Measurements from ENCODE around the gene COL23A1. TPM values are rescaled to one million over a fixed set of nuclear protein-coding genes. Genes with fewer than 3 reads are reported as not detected.

The COL23A1 gene
- polyA plus RNA-seq, 2 of the 4 experiments (the other 2 are of a cell fraction) = not detected

- H3K4me1 ChIP-seq = no peaks in the 10 kb centered on the region
- H3K27ac ChIP-seq = no peak overlapping the region
- no peak for FAIRE-seq
- TF ChIP-seq GATA3 (IDR thresholded peaks at IDR 0.05; ENCODE audit: borderline replicate concordance) = no peak
- TF ChIP-seq PBX3 (IDR thresholded peaks at IDR 0.05) = no peak
- TF ChIP-seq MYC (IDR thresholded peaks at IDR 0.05; ENCODE audit: borderline replicate concordance, low read length) = no peak
- no peak for TF ChIP-seq SREBF2 (IDR thresholded peaks at IDR 0.05)
- no peak for TF ChIP-seq FOSB (CRISPR knock-in tag; IDR thresholded peaks at IDR 0.05)
- TF ChIP-seq HOXB13 (CRISPR knock-in tag; IDR thresholded peaks at IDR 0.05; ENCODE audit: low read depth) = no peak
- TF ChIP-seq EP300 (IDR thresholded peaks at IDR 0.05) = no peak
- no peak for TF ChIP-seq HMGXB4 (CRISPR knock-in tag; IDR thresholded peaks at IDR 0.05; ENCODE audit: borderline replicate concordance)
- TF ChIP-seq ZC3H11A (IDR thresholded peaks at IDR 0.05) = no peak
- no peak for TF ChIP-seq POLR2AphosphoS2 (conservative IDR thresholded peaks at IDR 0.05; ENCODE audit: low read length)
- no peak for TF ChIP-seq HOXB5 (CRISPR knock-in tag; IDR thresholded peaks at IDR 0.05)
- CTCF ChIA-PET = no interaction called here
- H3K4me3 ChIP-seq = no peak overlapping the region
- POLR2A ChIA-PET = no interaction called here
- no peak for ATAC-seq
- no peak overlapping the region for H3K4me2 ChIP-seq
- peaks cover 18% of the 10 kb centered on the region; the same call in 2 of the 3 replicates for H3K9me3 ChIP-seq
- WGBS (ENCODE audit: missing lambda C conversion rate) = 31% methylated on average over 5 of the region's 5 CpGs
- DNase-seq (ENCODE audit: low read depth in 1 of 2, low spot score in 1 of 2) = no peak
Measured at GRCh38 chr5:178496214-178496613, 94.0 kb downstream of the COL23A1 start.

- FAIRE-seq = no peak
- DNase-seq (ENCODE audit: low read depth in 1 of 2, low spot score in 1 of 2) = no peak
- ATAC-seq = no peak
- no peak overlapping the region for H3K4me3 ChIP-seq
- WGBS (ENCODE audit: missing lambda C conversion rate) = 8% methylated on average over 4 of the region's 4 CpGs
- CTCF ChIA-PET = no interaction called here
- no peak overlapping the region for H3K4me2 ChIP-seq
- no peaks in the 10 kb centered on the region for H3K4me1 ChIP-seq
- TF ChIP-seq MAFK (IDR thresholded peaks at IDR 0.05; ENCODE audit: partially characterized antibody) (no peak), RARB (CRISPR knock-in tag; IDR thresholded peaks at IDR 0.05) (no peak), HMGXB4 (CRISPR knock-in tag; IDR thresholded peaks at IDR 0.05; ENCODE audit: borderline replicate concordance) (no peak), HES2 (IDR thresholded peaks at IDR 0.05) (no peak), POLR2A (IDR thresholded peaks at IDR 0.05; ENCODE audit: low read length) (no peak), POLR2AphosphoS2 (conservative IDR thresholded peaks at IDR 0.05; ENCODE audit: low read length) (no peak), FOXS1 (CRISPR knock-in tag; IDR thresholded peaks at IDR 0.05) (no peak), REST (IDR thresholded peaks at IDR 0.05) (no peak), KDM1A (IDR thresholded peaks at IDR 0.05; ENCODE audit: low read depth) (no peak), TP53 (CRISPR knock-in tag; IDR thresholded peaks at IDR 0.05) (no peak), ZNF302 (CRISPR knock-in tag; IDR thresholded peaks at IDR 0.05) (no peak), NPAS2 (CRISPR knock-in tag; IDR thresholded peaks at IDR 0.05; ENCODE audit: borderline replicate concordance) (no peak)
- no peak overlapping the region for H3K27ac ChIP-seq
- H3K9me3 ChIP-seq = peaks cover 21% of the 10 kb centered on the region
- POLR2A ChIA-PET = no interaction called here
Measured at GRCh38 chr5:178495706-178496105, 94.5 kb downstream of the COL23A1 start.

All from A549 (cell line).